Esophagus squamous epithelium (tissue), 5 donors: ENCODE measurements around the gene GNAI2. TPM values are rescaled to one million over a fixed set of nuclear protein-coding genes. Genes with fewer than 3 reads are reported as not detected.
"Not testable (repeated sequence)": the region's sequence is repeated elsewhere in the genome, so short reads cannot be mapped to it uniquely, and the experiment has no call there.

ENCODE experiments used
- DNase-seq: peaks from one replicate; lab custom pipeline; 2025; lab: John Stamatoyannopoulos, UW
- H3K27ac ChIP-seq, 4 donors: fragments of 200-600 bp; sonication (generic); one replicate each; pipeline ENCODE4 v1.5.1; 2016 to 2019; ENCODE audit warnings: mild to moderate bottlenecking in 1 of 4
- H3K27me3 ChIP-seq, 4 donors: fragments of 200-600 bp; sonication (generic); 1 replicate in 3 of 4; 2 replicates in 1 of 4; pipeline versions ENCODE4 v1.5.1 to v1.6.0; 2017 to 2021; ENCODE audit warnings: antibody characterized with exemption in 1 of 4
- H3K36me3 ChIP-seq, 3 donors: fragments of 200-600 bp; sonication (generic); one replicate each; pipeline ENCODE4 v1.5.1; 2016 to 2019
- H3K4me1 ChIP-seq, 3 donors: fragments of 200-600 bp; sonication (generic); one replicate each; pipeline ENCODE4 v1.5.1; 2017 to 2019
- H3K4me3 ChIP-seq, 4 donors: fragments of 200-600 bp; sonication (generic); 1 replicate in 3 of 4; 2 replicates in 1 of 4; pipeline ENCODE4 v1.5.1; 2016 to 2019; ENCODE audit warnings: mild to moderate bottlenecking in 2 of 4, moderate library complexity in 1 of 4
- H3K9me3 ChIP-seq, 3 donors: fragments of 200-600 bp; sonication (generic); one replicate each; pipeline ENCODE4 v1.5.1; 2016 to 2019
- POLR2A ChIP-seq, 4 donors: fragments of 450-650 bp; IDR thresholded peaks; one replicate each; pipeline ENCODE4 v1.6.1; 2017; ENCODE audit warnings: antibody characterized with exemption in 4 of 4, mild to moderate bottlenecking in 4 of 4, moderate library complexity in 3 of 4
- WGBS, 2 donors: methylation state at CpG; one replicate each; pipeline ENCODE4 v1.1.5; 2018; 5-methylcytosine and 5-hydroxymethylcytosine counted together
- intact Hi-C: fragments of 100-400 bp; cut with DNase I; formaldehyde crosslinking; loops from one replicate; pipeline ENCODE4 v1.15.0; 2022
- total RNA-seq, 4 donors: library from RNA; depleted of rRNA; stranded (reverse); fragments of >200 nt; gene quantifications; one replicate each; pipeline ENCODE4 v1.1.0, GENCODE V29; 2016
- TF ChIP-seq, protein P1 (sequence below), 6 experiments: fragments of 450-650 bp in 4 of 6; fragments of 200-600 bp in 2 of 6; sonication (generic) in 2 of 6; IDR thresholded peaks; one replicate each; pipeline ENCODE4 v1.5.1; 2016 to 2019; ENCODE audit warnings: antibody characterized with exemption in 6 of 6, mild to moderate bottlenecking in 4 of 6, moderate library complexity in 4 of 6
- donor health status: DM: yes; HTN: yes; CAD: no.

GNAI2 gene
- total RNA-seq, 4 donors from 2014 or later: 39.8 to 122 (median 76.5) TPM

DNA sequence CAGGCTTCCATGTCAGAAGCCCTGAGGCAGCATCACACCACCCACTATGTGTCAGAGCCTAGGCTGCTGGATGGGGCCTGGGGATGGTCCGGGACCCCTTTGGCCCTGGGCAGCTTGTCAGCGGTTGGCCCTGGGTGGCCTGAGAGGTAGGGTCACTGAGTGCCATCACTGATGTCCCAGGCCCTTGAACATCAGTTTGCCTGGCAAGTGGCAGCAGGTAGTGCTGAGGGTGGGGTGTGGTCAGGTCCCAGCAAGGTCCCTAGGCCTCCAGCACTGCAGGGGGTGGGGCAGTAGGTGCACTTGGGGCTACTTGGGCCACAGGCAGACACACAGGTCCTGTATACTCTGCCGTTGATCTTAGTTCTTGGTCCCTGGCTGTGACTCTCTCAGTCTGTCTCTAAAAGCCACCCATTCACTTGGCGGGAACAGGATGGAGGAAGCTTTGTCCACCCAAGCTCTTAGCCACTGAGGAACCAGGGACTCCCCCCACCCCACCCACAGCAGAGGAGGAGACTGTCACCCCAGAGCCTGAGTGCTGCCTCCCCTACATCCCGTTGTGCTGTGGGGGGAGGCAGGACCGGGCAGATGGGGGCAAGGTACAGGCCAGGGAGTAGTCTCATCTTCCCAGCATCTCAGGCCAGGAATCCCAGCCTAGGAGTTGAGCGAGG, 5.8 kb downstream of the GNAI2 start:
- H3K27me3 ChIP-seq: no peaks in the 10 kb centered on the region
- TF ChIP-seq, protein P1, sequence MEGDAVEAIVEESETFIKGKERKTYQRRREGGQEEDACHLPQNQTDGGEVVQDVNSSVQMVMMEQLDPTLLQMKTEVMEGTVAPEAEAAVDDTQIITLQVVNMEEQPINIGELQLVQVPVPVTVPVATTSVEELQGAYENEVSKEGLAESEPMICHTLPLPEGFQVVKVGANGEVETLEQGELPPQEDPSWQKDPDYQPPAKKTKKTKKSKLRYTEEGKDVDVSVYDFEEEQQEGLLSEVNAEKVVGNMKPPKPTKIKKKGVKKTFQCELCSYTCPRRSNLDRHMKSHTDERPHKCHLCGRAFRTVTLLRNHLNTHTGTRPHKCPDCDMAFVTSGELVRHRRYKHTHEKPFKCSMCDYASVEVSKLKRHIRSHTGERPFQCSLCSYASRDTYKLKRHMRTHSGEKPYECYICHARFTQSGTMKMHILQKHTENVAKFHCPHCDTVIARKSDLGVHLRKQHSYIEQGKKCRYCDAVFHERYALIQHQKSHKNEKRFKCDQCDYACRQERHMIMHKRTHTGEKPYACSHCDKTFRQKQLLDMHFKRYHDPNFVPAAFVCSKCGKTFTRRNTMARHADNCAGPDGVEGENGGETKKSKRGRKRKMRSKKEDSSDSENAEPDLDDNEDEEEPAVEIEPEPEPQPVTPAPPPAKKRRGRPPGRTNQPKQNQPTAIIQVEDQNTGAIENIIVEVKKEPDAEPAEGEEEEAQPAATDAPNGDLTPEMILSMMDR (IDR thresholded peaks at IDR 0.05): no peak
- no peak for TF ChIP-seq POLR2A (IDR thresholded peaks at IDR 0.05)
- H3K4me3 ChIP-seq: peak overlapping the region in 2 of 4 donors; percentile 2 to 33
- intact Hi-C loops: no loop called here
- H3K36me3 ChIP-seq: peaks cover 0 to 5% (median 0%) of the 10 kb centered on the region in 3 donors
- WGBS, 2 donors: 28% methylated on average over 3 of the region's 7 CpGs; no CpG with 5 or more reads in 1 of the 2 donors
- peaks cover 77 to 100% (median 86%) of the 10 kb centered on the region in 3 donors for H3K4me1 ChIP-seq
- no peaks in the 10 kb centered on the region for H3K9me3 ChIP-seq
- DNase-seq: no peak
- H3K27ac ChIP-seq: peak overlapping the region; percentile 54 to 97 (median 92)

DNA sequence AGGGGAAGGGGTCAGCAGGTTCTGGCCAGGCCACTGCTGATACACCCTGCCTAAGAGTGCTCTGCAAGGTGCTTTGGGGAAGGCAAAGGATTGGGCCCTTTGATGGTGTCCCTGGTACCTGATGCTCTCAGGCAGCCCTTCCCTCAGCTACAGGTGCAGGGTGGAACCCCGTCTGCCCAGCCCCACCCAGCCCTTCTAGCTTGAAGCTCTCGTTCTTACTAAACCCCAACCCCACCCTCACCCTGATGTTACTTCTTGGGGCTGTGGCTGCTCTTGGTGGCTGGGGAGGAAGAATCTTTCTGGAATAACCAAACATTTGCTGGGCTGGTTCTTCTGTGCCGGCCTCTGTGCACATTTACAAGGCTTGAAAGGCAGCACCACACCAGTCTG, 6.4 kb downstream of the GNAI2 start:
- intact Hi-C loops: no loop called here
- H3K4me3 ChIP-seq: peak overlapping the region in 2 of 4 donors; percentile 2 to 33
- peak overlapping the region; percentile 54 to 97 (median 92) for H3K27ac ChIP-seq
- H3K4me1 ChIP-seq: peaks cover 77 to 100% (median 91%) of the 10 kb centered on the region in 3 donors
- no peak for DNase-seq
- 7 to 60% methylated on average over 1 to 2 of the region's 3 CpGs for WGBS, 2 donors
- TF ChIP-seq, protein P1 (IDR thresholded peaks at IDR 0.05): no peak
- no peak for TF ChIP-seq POLR2A (IDR thresholded peaks at IDR 0.05)
- no peaks in the 10 kb centered on the region for H3K27me3 ChIP-seq
- H3K36me3 ChIP-seq: peaks cover 0 to 7% (median 0%) of the 10 kb centered on the region in 3 donors
- no peaks in the 10 kb centered on the region for H3K9me3 ChIP-seq

DNA sequence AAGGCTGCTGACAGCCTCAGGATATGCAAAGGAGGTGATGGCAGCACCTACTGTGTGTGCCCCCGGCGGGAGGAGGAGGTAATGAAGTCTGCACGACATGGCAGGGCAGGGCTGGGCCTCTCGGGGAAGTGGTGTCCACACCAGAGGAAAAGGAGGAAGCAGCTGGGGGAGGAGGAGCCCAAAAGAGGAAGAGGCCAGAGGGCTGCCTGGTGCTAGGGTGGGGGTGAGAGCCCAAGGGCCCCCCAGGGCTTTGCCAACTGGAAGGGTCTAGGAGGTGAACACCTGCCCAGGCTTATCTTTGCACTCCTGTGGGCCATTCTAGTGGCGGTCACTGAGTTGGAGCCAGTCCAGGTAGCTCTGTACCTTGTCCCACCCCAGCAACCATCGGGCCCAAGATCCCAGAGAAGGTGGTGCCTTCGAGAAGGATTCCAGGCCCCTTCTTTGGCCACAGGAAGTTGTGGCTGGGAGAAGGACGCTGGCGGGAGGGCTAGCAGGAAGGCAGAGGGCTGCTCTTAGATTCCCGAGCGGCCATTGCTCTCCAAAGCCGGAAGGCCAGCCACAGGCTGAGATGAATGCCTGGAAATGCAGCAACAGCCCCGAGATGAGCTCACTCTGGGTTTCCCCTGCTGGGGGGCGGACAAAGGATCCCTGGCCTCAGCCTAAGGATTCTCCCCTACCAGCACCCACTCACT, 7.0 kb downstream of the GNAI2 start:
- H3K27ac ChIP-seq: peak overlapping the region; percentile 54 to 97 (median 92)
- no peak for TF ChIP-seq POLR2A (IDR thresholded peaks at IDR 0.05)
- TF ChIP-seq, protein P1 (IDR thresholded peaks at IDR 0.05): peak in 1 of 6 experiments; percentile 14
- peak; percentile 47 for DNase-seq
- 20 to 40% methylated on average over 1 to 10 of the region's 14 CpGs for WGBS, 2 donors
- intact Hi-C loops: no loop called here
- no peaks in the 10 kb centered on the region for H3K27me3 ChIP-seq
- peak overlapping the region in 2 of 4 donors; percentile 4 to 33 for H3K4me3 ChIP-seq
- H3K36me3 ChIP-seq: peaks cover 0 to 10% (median 0%) of the 10 kb centered on the region in 3 donors
- H3K9me3 ChIP-seq: no peaks in the 10 kb centered on the region
- H3K4me1 ChIP-seq: peaks cover 77 to 100% (median 97%) of the 10 kb centered on the region in 3 donors

DNA sequence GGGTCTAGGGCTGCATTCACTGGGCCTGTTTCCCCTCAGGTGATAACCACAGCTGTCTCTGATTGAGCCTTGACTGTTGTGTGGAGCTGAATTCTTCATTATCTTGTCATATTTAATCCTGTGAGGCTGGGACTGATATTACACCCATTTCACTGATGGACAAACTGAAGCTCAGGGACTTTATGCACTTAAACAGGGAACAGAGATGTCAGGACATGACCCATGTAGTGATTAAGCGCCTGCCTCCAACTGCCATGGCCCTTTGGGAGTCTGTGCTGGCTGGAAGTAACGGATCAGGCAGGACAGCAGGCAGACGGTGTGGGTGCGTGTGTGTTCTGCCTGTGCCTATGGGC, 7.5 kb downstream of the GNAI2 start:
- peak overlapping the region; percentile 54 to 97 (median 92) for H3K27ac ChIP-seq
- no peaks in the 10 kb centered on the region for H3K9me3 ChIP-seq
- H3K4me3 ChIP-seq: peak overlapping the region in 2 of 4 donors; percentile 4 to 33
- H3K27me3 ChIP-seq: no peaks in the 10 kb centered on the region
- 65 to 74% methylated on average over 4 of the region's 4 CpGs for WGBS, 2 donors
- peaks cover 0 to 10% (median 0%) of the 10 kb centered on the region in 3 donors for H3K36me3 ChIP-seq
- intact Hi-C loops: no loop called here
- H3K4me1 ChIP-seq: peaks cover 77 to 100% (median 98%) of the 10 kb centered on the region in 3 donors
- TF ChIP-seq, protein P1 (IDR thresholded peaks at IDR 0.05): no peak
- no peak for TF ChIP-seq POLR2A (IDR thresholded peaks at IDR 0.05)
- no peak for DNase-seq

DNA sequence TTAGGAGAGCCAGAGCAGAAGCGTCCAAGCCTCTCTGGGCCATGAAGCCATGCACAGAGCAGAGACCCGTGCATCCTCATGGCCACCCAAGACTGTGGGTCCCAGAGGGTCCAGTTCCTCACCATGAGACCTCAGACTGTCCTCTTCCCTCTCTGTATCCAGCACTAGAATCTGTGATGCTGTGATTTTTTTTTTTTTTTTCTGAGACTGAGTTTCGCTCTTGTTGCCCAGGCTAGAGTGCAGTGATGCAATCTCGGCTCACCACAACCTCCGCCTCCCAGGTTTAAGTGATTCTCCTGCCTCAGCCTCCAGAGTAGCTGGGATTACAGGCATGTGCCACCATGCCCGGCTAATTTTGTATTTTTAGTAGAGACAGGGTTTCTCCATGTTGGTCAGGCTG, 8.8 kb downstream of the GNAI2 start:
- H3K4me3 ChIP-seq, intact Hi-C loops: not testable (repeated sequence)
- peaks cover 77 to 100% (median 98%) of the 10 kb centered on the region in 3 donors for H3K4me1 ChIP-seq

More for the DNA sequence above, 8.8 kb downstream of the GNAI2 start:
- DNase-seq, H3K9me3 ChIP-seq, H3K27me3 ChIP-seq, H3K36me3 ChIP-seq: not testable (repeated sequence)
- peak overlapping the region; percentile 87 to 97 (median 92) for H3K27ac ChIP-seq
- WGBS, 2 donors: 69 to 76% methylated on average over 5 to 6 of the region's 6 CpGs
